Body of pancreas (tissue), 4 donors: ENCODE results near the gene ATXN1.

Experiments used
- POLR2A ChIP-seq, 3 donors: fragments of 450-650 bp; IDR thresholded peaks; one replicate each; pipeline ENCODE4 v1.6.1; 2016; ENCODE audit warnings: antibody characterized with exemption in 3 of 3, mild to moderate bottlenecking in 2 of 3
- TF ChIP-seq, protein P1 (sequence below), 7 experiments: fragments of 450-650 bp in 4 of 7; fragments of 200-600 bp in 3 of 7; sonication (generic) in 3 of 7; IDR thresholded peaks; one replicate each; pipeline ENCODE4 v1.5.1; 2016 to 2019; ENCODE audit warnings: antibody characterized with exemption in 7 of 7

DNA sequence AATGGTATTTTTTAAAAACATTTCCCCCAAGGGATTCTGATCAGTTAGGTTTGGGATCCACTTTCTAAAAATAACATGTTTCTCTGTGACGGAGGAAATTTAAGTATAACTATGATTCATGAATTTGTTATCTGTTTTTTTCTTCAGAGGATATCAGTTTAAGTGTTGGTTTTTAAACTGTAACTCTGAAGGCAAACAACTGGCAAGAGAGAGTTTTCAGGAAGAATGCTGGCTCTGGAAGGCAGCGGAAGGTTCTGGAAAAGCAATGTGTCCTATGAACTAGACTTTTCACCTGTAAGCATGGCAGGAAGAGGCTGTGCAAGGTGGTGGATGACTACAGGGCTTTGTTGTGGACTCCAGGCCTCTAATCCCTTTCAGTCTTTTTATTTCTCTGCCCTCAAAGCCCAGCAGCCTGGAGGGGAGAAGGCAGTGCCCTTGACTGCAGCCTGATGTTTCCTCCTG is 369.8 kb downstream of the ATXN1 start:
- TF ChIP-seq POLR2A (IDR thresholded peaks at IDR 0.05) = no peak
- TF ChIP-seq, protein P1, sequence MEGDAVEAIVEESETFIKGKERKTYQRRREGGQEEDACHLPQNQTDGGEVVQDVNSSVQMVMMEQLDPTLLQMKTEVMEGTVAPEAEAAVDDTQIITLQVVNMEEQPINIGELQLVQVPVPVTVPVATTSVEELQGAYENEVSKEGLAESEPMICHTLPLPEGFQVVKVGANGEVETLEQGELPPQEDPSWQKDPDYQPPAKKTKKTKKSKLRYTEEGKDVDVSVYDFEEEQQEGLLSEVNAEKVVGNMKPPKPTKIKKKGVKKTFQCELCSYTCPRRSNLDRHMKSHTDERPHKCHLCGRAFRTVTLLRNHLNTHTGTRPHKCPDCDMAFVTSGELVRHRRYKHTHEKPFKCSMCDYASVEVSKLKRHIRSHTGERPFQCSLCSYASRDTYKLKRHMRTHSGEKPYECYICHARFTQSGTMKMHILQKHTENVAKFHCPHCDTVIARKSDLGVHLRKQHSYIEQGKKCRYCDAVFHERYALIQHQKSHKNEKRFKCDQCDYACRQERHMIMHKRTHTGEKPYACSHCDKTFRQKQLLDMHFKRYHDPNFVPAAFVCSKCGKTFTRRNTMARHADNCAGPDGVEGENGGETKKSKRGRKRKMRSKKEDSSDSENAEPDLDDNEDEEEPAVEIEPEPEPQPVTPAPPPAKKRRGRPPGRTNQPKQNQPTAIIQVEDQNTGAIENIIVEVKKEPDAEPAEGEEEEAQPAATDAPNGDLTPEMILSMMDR (IDR thresholded peaks at IDR 0.05) = no peak
